ENCODE measurements around the gene PCYT2.

PCYT2 gene

DNA sequence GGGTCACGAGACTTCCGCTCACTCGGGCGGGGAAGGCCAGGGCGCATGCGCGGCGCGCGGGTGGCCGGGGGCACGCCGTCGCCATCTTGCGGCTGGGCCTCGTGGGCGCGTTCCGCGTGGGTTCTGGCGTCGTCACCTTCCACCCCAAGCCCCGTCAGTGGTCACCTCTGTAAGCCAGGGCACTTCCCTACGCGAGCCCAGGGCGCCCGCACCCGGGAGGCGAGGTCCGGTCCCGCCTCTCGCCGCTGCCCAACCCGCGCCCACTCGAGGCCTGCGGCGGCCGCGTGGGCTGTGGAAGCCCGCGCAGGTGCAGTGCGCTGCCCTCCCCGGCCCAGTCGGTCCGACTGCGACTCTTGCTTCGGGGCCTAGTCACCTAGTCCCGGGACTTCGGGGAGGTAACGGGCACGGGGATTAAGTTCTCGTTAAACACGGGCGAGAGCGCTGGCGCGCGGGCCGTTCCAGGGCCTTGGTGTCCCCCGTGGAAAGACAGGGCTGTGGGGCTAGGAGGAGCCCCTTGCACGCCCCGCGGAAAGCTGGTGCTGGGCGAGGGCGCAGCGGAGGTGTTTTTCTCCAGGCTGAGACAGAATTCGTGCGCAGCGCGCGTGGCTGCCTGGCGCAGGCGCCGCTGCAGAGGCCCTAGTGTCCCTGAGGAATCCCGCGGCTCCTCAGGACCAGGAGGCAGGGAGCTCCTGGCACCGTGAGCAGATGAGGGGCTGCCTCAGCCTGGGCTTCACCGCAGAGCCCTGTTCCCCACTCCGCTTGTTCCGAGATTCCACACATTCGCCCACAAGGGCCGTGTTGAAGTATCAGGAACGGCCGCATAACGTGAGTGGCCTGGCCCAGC, 39.6 kb downstream of the PCYT2 start:
- TF ChIP-seq POLR2AphosphoS5 (IDR thresholded peaks at IDR 0.05; ENCODE audit: low read depth, low read length) (peak; percentile 16; the same call in 1 of the 2 replicates), SIN3A (IDR thresholded peaks at IDR 0.05; ENCODE audit: borderline replicate concordance, insufficient read depth, low read length) (no peak)
- TF ChIP-seq, protein P1, sequence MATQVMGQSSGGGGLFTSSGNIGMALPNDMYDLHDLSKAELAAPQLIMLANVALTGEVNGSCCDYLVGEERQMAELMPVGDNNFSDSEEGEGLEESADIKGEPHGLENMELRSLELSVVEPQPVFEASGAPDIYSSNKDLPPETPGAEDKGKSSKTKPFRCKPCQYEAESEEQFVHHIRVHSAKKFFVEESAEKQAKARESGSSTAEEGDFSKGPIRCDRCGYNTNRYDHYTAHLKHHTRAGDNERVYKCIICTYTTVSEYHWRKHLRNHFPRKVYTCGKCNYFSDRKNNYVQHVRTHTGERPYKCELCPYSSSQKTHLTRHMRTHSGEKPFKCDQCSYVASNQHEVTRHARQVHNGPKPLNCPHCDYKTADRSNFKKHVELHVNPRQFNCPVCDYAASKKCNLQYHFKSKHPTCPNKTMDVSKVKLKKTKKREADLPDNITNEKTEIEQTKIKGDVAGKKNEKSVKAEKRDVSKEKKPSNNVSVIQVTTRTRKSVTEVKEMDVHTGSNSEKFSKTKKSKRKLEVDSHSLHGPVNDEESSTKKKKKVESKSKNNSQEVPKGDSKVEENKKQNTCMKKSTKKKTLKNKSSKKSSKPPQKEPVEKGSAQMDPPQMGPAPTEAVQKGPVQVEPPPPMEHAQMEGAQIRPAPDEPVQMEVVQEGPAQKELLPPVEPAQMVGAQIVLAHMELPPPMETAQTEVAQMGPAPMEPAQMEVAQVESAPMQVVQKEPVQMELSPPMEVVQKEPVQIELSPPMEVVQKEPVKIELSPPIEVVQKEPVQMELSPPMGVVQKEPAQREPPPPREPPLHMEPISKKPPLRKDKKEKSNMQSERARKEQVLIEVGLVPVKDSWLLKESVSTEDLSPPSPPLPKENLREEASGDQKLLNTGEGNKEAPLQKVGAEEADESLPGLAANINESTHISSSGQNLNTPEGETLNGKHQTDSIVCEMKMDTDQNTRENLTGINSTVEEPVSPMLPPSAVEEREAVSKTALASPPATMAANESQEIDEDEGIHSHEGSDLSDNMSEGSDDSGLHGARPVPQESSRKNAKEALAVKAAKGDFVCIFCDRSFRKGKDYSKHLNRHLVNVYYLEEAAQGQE (IDR thresholded peaks at IDR 0.05; ENCODE audit: insufficient read depth in 1 of 2, low read depth in 2 of 2, low read length in 2 of 2), result peak in 1 of 2 experiments; percentile 46; a peak in 1 of 4 replicates

DNA sequence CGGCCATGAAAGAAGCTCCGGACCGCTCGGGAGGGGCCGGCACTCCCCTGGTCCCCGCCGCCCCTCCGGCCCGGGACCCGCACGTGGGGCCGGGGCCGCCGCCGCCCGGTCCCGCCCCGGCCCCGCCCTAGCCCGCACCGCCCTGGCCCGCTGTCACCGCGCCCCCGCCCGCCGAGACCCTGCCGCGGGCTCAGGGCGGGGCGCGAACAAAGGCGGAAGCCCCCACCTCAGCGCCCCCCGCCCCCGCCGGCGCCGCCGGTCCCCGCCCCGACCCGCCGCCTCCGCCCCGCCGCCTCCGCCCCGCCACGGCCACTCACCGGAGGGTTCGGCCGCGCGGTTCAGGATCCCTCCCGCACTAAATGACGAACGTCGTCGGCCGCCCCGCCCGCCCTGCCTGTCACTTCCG, 40.2 kb downstream of the PCYT2 start, which contains the start of gene ARHGDIA:
ARHGDIA (minus strand) TSS at position 357 of the 406 bp plus-strand sequence. CDS start 1,407 bp downstream, outside the sequence.
- no peak for TF ChIP-seq FOXP2 (optimal IDR thresholded peaks at IDR 0.05; ENCODE audit: borderline replicate concordance, extremely low read depth, extremely low read length, insufficient read depth)
- peak; percentile 67; the same call in 1 of the 2 replicates for TF ChIP-seq POLR2AphosphoS5 (IDR thresholded peaks at IDR 0.05; ENCODE audit: low read depth, low read length)
- TF ChIP-seq TAF1 (IDR thresholded peaks at IDR 0.05; ENCODE audit: borderline replicate concordance, insufficient read depth, low read length), result peak; percentile 87

GRCh38 chr17:81870131-81870980, 40.8 kb downstream of the PCYT2 start:
- TF ChIP-seq, protein P1 (IDR thresholded peaks at IDR 0.05; ENCODE audit: insufficient read depth in 1 of 2, low read depth in 2 of 2, low read length in 2 of 2), result 0 out of 4 replicates have a peak, but pooled peaks of 1 of the 2 experiments have one; percentile 10
- TF ChIP-seq POLR2AphosphoS5 (IDR thresholded peaks at IDR 0.05; ENCODE audit: low read depth, low read length) (peak; percentile 4; the same call in 1 of the 2 replicates), TAF1 (IDR thresholded peaks at IDR 0.05; ENCODE audit: borderline replicate concordance, insufficient read depth, low read length) (no peak; the same call in 1 of the 2 replicates), SIN3A (IDR thresholded peaks at IDR 0.05; ENCODE audit: borderline replicate concordance, insufficient read depth, low read length) (peak; percentile 10; the same call in 1 of the 2 replicates)

GRCh38 chr17:81869221-81870130, 41.7 kb downstream of the PCYT2 start:
- TF ChIP-seq FOXP2 (optimal IDR thresholded peaks at IDR 0.05; ENCODE audit: borderline replicate concordance, extremely low read depth, extremely low read length, insufficient read depth) (no peak), SIN3A (IDR thresholded peaks at IDR 0.05; ENCODE audit: borderline replicate concordance, insufficient read depth, low read length) (0 out of 2 replicates have a peak, but pooled peaks have one; percentile 0), POLR2AphosphoS5 (IDR thresholded peaks at IDR 0.05; ENCODE audit: low read depth, low read length) (peak; percentile 14; the same call in 1 of the 2 replicates)

DNA sequence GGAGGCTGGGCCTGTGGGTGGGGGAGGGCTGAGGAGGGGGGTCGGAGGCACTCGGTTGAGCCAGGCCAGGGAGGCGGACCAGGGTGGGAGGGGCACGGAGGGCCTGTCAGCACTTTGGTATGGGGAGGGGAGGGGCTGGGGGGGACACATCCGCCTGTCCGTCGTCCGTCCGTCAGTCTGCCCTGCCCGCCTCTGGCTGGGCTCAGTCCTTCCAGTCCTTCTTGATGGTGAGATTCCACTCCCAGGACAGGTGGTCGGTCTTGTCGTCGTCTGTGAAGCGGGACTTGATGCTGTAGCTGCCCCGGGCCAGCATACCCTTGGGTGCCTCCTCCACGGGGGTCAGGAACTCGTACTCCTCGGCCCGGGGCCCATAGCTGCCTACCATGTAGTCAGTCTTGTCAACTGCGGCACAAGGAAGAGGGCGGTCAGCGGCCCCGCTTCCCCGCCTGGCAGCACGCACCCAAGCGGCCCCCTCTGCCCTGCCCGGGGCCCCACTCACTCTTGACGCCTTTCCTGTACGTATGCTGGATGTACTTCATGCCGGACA, 42.5 kb downstream of the PCYT2 start:
- TF ChIP-seq POLR2AphosphoS5 (IDR thresholded peaks at IDR 0.05; ENCODE audit: low read depth, low read length), result peak; percentile 57; the same call in 1 of the 2 replicates
- TF ChIP-seq, protein P1 (IDR thresholded peaks at IDR 0.05; ENCODE audit: insufficient read depth in 1 of 2, low read depth in 2 of 2, low read length in 2 of 2), result no peak

Measured in PFSK-1 (cell line).